GM19438 (cell line): ENCODE results near the gene DGCR2.
"Not testable (repeated sequence)": the region's sequence is repeated elsewhere in the genome, so short reads cannot be mapped to it uniquely, and the experiment has no call there.

Experiments
- ATAC-seq: cut with Tn5 transposase; IDR thresholded peaks from one replicate; pipeline ENCODE4 v1.9.1; 2021; ENCODE audit warnings: low read depth; ENCODE audit not compliant: unreplicated experiment

DGCR2 gene

DNA sequence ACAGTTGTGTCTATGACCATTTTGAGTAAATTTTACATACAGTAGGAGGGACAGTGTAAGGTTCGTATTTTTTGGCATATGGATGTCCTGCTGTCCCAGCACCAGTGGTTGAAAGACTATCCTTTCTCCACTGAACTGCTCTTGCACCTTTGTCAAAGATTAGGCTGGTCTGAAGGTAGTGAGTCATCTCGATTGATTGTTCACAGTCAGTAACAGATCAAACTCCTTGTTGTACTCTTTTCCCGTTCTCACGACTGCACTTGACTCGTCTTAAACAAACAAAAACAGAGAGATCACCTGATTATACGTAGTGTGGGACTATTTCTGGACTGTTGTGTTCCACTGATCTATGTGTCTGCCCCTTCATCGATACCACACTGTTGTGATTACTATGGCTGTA, 77.1 kb downstream of the DGCR2 start:
- no peak for ATAC-seq

DNA sequence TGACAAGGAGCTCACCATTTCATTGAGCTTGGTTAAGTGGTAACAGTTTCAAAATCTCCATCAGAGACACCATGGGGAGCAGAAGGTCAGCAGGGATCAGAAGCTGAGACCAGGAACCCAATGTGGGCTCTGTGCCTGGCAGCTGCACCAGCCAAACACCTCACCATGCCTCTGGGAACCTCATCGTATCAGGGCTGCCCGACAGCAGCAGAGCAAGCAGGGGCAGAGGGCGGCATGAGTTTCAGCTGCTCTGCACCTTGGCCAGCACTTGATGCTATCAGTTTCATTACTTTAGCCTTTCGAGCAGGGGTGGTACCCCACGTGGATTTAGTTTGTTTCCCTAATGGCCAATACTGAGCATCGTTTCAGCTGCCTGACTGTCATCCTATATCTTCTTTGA, 77.8 kb downstream of the DGCR2 start:
- ATAC-seq, result no peak

DNA sequence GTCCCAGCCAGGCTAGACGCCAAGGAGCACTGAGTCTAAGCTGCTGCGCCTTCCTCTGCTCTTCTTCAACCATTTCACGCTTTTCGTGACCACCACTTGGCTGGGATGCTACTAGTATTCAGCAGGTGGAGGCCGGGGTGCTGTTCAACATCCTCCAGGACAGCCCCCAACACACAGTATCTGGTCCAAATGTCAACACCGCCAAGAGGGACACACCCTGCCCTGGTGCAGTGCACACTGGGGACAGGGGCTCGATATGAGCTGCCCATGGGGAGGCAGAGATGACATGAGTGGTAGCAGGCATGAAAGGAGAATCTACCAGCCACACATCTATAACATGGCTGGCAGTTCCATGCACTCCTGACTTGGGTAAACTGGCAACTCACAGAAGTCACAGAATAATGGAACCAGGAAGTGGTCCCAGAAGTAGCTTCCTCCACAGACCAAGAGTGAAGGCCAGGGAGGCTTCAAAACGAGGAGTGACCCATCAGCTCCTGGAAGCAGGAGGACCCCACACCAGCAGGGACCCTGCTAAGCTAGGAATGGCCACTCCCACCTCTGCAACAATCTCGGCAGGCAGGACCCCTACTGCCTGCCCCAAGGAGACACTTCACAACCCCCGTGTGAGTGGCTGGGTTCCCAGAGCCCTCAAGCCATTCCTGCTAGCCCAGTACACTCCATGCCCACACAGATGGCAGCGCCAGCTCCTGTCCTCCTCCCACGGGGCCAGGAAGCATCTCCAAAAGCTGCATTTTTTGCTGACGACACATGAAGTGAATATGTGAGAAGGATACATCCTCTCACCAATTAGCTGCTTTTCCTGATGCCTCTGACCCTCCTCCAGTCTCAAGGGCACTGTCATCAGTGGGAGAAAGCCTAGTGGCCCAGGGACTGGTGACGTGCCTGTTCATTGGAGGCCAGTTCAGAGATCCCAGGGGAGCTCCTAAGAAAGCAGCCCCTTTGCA, 78.8 kb downstream of the DGCR2 start:
- ATAC-seq, result no peak

DNA sequence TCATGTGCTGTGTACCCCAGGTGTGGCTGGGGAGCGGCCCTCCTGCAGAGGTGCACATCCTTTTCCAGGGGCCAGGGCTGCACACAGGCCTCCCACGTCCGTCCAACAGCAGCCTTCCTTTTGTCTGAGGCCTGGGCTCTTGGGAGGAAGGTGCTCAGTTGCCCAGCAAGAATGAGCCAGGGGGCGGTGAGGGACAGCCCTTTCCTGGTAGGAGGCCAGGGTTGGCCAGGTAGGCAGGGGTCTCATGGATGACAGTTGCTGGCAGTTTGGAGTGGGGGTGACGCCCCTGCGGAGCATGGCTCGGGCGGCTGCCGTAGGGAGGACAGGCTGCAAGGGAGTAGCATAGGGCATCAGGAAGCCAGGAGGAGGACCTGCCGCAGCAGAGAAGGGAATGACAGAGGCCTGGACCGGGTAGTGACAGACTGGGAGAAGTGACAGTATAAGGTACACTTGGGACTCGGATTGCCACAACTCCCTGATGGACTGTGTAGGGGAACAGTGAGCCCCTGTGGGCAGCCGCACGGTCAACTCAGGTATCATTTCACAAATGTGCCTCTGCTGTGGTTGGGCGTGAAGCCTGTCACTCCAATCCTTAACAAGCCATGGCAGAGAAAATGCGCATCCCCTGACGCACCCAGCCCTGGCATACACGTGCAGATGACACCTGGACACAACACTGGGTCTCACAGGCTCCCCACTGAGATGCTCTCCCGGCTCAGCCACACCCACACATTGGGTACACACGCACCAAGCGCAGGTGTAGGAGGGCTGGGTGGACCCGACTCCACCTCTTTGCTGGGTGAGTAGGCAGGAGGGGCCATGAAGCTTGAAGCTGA, 79.7 kb downstream of the DGCR2 start:
- ATAC-seq, result no peak

DNA sequence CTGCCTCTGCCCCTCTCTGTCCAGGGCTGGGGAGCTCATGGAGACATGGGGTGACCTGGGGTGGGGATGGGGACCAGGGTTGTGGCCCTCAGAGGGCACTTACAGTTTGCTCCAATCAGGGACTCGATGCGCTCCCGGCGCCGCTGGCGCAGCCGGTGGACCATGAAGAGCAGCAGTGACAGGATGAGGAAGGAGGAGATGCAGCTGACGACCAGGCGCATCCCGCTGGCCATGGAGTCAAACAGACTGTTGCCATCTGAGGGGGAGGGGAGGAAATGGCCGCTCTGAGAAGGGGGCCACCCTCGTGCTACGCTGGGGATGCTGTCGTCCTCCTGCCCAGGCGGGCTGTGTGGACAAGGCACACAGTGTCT, 80.5 kb downstream of the DGCR2 start:
- no peak for ATAC-seq

DNA sequence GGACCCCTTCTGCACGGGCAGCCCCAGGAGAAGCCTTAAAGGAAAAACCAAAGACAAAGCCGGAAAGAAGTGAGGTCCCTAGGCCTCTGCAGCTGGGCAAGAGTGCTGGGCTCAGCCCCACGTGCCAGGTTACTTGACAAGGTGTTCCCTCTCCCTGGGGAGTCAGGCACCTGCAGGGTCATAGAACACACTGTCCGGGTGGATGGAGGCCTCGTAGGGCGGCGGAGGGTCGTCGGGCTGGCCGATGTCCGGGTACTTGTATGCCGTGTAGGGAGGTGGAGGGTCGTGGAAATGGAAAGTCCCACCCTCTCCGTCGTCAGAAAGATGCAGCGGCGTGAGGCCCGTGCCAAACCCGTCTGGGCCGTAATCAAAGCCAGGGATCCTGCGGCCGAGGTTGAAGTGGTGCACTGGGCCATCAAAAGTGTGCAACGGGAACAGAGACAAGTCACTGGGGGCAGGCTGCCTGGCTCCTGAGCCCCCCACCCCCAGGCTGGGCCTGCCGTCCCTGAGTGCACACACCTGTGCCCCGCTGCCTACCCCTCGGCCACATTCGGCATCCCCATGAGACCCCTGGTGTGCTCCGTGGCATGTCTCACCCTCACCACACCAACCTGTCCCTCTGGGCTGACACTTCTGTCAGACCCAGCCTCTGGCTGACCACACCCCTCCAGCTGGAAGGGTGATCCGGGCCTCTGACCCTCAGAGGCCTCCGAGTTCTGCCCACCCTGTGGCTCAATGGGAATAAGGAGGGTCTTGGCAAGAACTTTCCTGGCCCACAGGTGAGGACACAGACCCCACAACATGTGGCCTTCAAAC, 81.1 kb downstream of the DGCR2 start:
- ATAC-seq, result no peak

DNA sequence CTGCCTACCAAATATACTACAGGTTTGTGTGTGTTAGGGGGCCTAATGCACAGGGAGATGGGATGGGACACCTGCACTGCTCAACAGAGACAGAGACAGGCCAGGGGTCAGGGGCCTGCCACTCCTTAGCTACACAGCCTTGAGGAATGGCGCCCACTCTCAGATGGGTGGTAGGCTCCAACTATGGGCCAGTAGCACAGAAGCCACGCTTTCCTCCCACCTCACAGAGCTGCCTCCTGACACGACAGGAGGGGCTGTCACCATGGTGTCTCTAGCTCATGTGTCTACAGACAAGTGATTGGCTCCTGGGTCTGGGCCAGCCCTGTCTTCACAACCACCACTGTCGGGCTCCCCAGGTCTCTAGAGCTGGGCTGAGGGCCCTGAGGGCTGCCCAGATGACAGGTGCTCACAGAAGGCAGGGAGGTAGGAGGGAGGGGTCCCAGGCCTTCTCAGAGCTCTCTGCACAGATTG, 81.8 kb downstream of the DGCR2 start:
- no peak for ATAC-seq

DNA sequence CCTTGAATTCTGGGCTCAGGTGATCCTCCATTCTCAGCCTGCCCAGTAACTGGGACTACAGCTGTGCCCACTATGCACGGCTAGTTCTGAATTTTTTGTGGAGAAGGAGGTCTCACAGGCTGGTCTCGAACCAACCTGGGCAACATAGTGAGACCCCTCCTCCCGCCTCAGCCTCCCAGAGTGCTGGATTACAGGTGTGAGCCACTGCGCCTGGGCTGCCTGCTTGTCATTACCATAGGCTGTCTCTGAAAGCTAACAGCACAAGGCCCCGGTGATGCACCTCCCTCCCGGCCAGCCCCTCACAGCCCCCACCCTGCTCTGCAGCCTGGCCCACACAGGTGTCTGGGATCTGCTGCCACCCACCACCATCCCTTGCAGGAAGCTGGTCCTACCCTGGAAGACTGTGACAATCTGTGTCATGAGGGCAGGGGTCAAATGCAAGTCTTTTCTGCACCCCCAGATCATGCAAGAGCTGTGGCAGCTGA, 82.4 kb downstream of the DGCR2 start:
- ATAC-seq, result no peak

DNA sequence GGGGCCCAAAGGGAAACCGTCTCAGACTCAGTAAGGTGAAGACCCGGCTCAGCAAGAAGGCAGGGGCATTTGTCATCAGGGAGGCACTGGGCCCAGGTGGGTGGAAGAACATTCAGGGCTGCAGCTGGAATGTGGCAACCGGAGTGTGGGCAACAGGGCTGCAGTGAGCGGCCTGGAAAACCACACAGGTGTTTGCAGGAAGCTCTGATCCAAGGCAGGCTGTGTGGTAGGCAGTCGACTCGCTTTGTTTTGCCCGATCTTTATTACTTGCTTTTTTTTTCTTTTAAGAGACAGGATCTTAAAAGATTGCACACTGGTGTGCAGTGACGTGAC, 82.8 kb downstream of the DGCR2 start:
- ATAC-seq, result no peak

DNA sequence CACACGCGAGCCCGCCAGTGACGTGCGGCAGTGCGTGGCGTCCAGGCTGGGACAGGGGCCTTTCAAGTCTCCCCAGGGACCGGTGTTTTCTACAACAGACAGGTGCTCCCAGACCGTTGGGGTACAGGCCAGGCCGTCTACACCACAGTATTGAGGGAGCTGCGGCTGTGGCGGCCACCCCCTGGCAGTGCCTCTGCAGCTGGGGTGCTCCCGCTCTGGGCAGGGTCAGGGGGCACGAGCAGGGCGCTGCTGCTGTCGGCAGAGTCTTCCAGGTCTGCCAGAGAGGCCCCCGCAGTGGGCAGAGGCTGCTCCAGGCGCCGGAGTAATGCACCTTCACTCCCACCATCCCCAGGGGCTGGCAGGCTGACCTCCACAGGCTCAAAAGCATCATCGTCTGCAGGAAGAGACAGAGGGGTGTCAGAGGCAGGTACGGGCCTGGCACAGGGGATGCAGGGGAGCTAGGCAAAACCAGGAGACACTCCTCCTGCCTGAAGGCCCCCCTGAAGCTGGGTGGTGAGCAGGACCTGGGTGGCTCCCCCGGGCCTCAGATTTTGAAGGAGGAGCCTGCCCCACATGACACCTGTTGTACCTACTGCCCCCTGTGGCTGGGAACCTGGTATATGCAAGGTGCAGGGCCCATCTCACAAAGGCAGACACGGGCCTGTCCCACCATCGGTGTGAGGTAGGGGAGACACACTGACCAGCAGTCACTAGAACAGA, 83.3 kb downstream of the DGCR2 start:
- no peak for ATAC-seq

DNA sequence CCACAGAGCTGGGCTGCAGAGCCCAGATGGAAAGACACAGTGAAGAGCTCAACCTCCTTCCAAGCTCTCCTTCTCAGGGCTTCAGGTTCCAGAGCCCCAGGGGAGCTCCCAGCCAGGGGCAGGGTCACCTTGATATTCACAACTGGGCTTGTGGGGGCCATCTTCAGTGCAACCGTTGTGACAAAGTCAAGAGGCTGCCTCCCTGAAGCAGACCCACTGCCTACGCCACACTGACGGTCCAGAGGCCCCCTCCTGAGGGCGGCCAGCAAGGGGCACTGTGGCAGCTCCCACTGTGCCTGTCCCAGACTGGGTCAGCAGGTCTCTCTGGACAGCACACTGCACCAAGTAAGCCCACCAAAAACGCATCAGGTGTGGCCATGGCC, 84.1 kb downstream of the DGCR2 start:
- ATAC-seq, result no peak

DNA sequence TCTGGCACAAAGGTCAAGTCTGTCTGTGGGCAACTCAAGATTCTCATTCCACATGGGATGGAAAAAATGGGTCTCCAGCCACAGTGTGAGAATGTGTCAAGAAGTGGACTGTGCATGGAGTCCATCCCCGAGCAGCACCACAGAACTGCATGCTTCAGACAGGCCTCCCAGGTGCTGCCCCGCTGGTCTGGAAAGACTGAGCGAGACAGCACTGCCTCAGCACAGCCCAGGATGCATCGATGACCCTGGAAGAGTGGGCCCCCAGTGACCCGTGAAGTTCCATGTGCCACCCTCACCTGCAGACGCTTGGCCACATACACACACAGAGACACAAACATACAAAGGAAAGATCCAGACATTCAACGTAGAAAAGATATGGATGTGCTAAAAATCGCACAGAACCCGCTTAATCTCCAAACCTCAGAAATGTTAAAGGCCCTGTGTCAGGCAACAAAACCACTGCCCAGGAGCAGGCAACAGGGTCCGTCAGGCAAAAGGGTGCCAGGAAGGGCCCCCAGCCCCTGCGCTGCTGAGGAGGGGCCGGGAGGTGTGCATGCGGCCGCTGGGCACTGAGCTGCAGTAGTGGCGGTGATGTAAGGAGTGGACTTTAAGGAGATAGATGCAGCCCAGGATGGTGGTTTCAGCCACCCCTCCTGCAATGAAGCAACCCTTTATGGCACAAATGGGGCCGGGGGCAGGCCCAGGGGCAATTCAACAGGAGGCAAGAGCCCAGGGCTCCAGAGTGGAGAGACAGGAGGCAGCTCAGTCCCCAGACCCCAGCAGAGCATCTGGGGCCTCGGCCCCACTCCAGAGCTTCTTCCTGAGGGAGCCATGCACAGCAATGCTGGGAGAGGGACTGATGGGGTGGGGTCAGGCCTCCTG, 84.7 kb downstream of the DGCR2 start:
- ATAC-seq, result no peak

DNA sequence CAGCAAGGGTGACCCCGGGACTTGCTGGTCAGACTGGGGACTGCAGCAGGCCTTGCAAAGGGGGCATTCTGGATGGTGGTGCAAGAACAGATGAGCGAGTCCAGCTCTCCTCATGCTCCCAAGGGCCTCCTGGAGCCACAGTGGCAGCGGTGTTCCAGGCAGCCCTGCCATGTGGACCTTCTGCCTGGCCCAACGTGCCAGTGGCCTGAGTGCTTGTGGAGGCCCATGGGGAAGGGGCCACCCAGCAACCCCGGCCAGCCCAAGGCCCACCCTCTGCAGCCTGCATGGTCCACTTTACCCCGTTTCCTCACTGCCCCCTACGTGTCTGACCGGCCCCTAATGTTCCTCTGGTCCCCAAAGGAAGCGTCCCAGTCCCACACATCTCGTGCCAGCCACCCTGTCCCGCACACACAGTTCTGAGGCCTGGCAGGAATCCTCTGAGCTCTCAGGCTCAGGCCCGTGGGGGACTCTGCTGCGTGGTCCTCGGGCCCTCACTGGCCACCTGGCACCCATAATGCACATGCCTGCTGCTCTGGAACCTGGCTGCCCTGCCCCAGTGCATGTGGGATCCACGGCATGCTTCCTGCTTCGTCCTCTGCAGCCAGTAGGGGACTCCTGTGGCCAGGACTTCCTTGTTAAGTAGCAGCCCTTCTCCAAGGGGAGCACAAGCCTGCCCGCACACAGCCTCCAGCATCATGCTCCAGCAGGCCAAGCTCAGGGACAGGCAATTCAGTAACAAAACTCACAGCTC, 85.5 kb downstream of the DGCR2 start:
- no peak for ATAC-seq

DNA sequence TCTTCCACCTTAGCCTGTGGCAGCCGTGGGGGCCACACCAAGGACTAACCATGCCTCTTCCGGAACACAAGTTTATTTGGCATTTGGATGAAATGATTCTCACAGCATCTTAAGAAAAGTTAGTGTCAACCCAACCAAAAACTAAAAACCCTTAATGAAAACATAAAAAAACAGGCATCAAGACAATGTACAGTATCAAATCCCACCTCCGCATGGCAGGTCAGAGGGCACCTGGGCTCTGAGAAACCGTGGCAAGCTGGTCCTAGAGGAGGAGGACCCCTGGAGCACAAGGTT, 86.0 kb downstream of the DGCR2 start:
- ATAC-seq, result no peak

DNA sequence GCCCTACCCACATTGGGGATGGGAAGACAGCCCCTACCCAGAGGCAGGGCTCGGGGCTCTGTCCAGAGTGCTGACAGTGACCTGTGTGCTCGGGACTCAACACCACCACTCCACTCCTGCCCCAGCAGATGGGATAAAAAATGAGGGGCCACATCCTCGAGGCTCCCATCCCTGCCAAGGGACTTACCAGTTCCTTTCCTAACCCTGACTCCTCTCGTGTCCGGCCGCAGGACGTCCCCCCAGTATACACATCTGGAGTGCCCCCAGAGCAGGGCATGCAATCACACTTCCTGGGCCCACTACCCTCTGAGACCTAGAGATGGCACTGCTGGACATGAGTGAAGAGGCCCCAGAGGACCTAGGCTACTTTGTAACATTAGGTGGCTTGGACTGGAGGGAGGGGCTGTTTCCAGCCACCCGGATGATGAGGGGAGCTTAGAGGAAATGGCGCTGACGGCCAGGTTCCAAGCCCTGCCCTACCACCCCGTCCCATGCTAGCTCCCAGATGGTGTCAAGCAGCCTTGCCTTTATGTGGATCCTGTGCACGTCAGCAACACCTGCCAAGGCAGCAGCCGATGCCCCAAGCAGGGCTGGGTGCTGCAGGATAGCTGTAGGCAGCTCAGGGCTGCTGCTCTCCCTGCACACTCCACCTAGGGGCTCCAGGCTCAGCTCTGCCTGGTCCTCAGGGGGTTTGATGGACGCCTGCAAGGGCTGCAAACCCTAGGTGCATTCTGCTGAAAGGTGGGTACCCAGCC, 86.6 kb downstream of the DGCR2 start:
- ATAC-seq, result no peak

DNA sequence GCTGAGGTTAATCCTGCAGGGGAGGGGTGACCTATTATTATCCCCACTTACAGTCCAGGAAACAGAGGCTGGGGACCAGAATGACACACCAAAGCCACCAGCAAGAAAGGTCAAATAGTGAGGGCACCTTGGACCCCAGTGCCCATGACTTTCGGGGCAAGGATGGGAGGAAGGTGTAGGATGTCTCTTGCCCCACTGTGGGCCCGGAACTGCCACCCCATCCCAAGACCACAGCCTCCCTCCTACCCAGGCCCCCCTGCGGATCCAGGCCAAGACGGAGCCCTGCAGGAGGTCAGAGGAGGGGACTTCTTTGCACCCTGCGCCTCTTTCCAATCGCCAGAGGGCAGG, 87.1 kb downstream of the DGCR2 start:
- not testable (repeated sequence) for ATAC-seq

DNA sequence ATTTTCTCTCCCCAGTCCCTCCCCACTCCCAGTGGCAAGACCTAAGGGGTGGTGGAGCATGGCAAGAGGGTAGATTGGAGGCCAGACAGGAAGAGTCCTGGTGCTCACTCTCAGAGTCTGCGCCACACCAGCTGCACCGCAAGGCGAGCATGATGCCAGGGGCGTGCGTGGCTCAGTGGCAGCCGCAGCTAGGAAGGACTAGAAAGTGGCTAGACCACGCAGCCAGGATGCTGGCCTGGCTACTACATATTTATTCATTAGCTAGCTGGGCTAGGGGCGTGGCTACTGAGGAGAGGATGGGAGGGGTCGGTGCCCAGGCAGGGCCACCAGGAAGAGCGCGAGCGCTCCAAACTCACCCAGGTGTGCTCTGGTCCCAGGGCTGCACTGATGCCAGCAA, 87.5 kb downstream of the DGCR2 start:
- not testable (repeated sequence) for ATAC-seq
